ENCODE measurements around the gene TRIM31. TPM values are rescaled to one million over a fixed set of nuclear protein-coding genes. Genes with fewer than 3 reads are reported as not detected.
"Not testable (repeated sequence)": the region's sequence is repeated elsewhere in the genome, so short reads cannot be mapped to it uniquely, and the experiment has no call there.

Gene TRIM31
- total RNA-seq, 1 donor from 2014 or later, result not detected

DNA sequence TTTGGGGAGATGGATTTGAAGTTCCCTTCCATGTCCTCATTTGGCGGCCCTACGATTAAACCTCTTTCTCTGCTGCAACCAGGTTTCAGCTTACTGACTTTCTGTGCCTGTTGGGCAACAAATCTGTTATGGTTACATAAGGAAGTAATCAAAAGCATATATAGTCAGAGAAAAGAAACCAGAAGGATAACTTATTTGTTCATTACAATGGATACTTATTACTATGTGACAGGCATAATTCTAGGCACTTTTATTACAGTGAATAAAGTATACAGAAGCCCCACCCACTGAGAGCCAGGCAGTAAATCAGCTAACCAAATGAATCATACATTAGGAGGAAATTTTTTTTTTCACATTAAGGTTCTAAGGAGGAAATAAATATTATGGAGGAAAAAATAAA, 9.6 kb upstream of the TRIM31 start:
- H3K27me3 Mint-ChIP-seq (ENCODE audit: unreplicated experiment), result peaks cover 61% of the 10 kb centered on the region
- H3K36me3 Mint-ChIP-seq (ENCODE audit: unreplicated experiment), result no peaks in the 10 kb centered on the region
- no peaks in the 10 kb centered on the region for H3K9me3 Mint-ChIP-seq (ENCODE audit: unreplicated experiment)
- no peak overlapping the region for H3K4me3 Mint-ChIP-seq (ENCODE audit: unreplicated experiment)
- TF ChIP-seq, protein P1, sequence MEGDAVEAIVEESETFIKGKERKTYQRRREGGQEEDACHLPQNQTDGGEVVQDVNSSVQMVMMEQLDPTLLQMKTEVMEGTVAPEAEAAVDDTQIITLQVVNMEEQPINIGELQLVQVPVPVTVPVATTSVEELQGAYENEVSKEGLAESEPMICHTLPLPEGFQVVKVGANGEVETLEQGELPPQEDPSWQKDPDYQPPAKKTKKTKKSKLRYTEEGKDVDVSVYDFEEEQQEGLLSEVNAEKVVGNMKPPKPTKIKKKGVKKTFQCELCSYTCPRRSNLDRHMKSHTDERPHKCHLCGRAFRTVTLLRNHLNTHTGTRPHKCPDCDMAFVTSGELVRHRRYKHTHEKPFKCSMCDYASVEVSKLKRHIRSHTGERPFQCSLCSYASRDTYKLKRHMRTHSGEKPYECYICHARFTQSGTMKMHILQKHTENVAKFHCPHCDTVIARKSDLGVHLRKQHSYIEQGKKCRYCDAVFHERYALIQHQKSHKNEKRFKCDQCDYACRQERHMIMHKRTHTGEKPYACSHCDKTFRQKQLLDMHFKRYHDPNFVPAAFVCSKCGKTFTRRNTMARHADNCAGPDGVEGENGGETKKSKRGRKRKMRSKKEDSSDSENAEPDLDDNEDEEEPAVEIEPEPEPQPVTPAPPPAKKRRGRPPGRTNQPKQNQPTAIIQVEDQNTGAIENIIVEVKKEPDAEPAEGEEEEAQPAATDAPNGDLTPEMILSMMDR (IDR thresholded peaks at IDR 0.05), result no peak
- no peak overlapping the region for H3K27ac Mint-ChIP-seq (ENCODE audit: unreplicated experiment)
- DNase-seq (ENCODE audit: extremely low spot score, unreplicated experiment), result no peak
- H3K4me1 Mint-ChIP-seq (ENCODE audit: unreplicated experiment), result peaks cover 4% of the 10 kb centered on the region

DNA sequence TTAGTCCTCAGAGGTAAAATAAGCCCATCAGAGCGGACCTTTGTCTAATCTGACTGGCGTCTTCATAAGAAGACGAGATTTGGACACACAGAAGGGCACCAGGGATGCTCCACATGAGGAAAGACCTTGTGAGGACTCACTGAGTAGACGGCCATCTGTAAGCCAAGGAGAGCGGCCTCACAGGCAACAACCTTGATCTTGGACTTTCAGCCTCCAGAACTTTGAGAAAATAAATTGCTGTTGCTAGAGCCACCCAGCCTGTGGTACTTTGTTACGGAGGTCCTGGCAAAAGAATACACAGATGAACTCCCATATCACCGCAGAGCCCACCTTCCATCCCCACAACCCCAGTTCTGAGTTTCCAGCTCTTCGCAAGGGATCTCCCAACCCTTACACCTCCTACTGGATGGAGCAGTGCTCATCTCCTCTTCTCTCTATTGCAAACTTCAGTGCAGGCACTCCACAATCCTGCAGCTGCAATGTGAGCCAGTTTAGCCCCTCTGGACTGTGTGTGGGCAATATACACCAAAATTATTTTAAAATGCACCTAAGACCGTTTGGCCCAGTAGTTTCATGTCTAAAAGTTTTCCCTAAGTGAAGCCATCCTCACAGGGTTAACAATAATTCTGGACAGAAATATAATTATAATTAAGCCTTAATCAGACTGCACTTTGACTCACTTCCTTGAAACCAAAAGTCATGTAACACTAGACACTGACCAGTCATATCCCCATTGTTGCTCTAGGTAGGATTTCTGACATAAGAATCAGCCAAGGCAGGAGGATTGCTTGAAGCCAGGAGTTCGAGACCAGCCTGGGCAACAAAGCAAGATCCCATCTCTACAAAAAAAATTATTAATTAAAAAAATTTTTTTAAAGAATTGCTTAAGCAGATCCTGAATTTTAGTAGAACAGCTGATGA, 8.8 kb upstream of the TRIM31 start:
- Mint-ChIP-seq H3K4me3 (ENCODE audit: unreplicated experiment) (no peak overlapping the region), H3K4me1 (ENCODE audit: unreplicated experiment) (no peaks in the 10 kb centered on the region), H3K27me3 (ENCODE audit: unreplicated experiment) (peaks cover 54% of the 10 kb centered on the region), H3K9me3 (ENCODE audit: unreplicated experiment) (no peaks in the 10 kb centered on the region), H3K27ac (ENCODE audit: unreplicated experiment) (no peak overlapping the region), H3K36me3 (ENCODE audit: unreplicated experiment) (no peaks in the 10 kb centered on the region)
- TF ChIP-seq, protein P1 (IDR thresholded peaks at IDR 0.05), result no peak
- DNase-seq (ENCODE audit: extremely low spot score, unreplicated experiment), result peak; percentile 56

DNA sequence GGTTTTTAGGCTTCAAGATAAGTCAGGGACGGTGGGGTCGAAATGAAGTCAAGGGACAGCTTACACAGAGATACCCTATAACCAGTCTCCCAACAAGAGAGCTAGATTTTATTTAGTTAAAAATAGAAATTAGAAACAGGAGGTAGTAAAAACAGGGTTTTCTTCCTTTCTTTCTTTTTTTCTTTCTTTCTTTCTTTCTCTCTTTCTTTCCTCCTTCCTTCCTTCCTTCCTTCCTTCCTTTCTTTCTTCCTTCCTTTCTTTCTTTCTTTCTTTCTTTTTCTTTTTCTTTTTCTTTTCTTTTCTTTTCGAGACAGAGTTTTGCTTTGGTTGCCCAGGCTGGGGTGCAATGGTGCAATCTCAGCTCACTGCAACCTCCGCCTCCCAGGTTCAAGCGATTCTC, 5.8 kb upstream of the TRIM31 start:
- not testable (repeated sequence) for DNase-seq (ENCODE audit: extremely low spot score, unreplicated experiment); H3K4me1 Mint-ChIP-seq (ENCODE audit: unreplicated experiment); H3K9me3 Mint-ChIP-seq (ENCODE audit: unreplicated experiment); H3K27ac Mint-ChIP-seq (ENCODE audit: unreplicated experiment); H3K4me3 Mint-ChIP-seq (ENCODE audit: unreplicated experiment); H3K36me3 Mint-ChIP-seq (ENCODE audit: unreplicated experiment)
- peaks cover 50% of the 10 kb centered on the region for H3K27me3 Mint-ChIP-seq (ENCODE audit: unreplicated experiment)

DNA sequence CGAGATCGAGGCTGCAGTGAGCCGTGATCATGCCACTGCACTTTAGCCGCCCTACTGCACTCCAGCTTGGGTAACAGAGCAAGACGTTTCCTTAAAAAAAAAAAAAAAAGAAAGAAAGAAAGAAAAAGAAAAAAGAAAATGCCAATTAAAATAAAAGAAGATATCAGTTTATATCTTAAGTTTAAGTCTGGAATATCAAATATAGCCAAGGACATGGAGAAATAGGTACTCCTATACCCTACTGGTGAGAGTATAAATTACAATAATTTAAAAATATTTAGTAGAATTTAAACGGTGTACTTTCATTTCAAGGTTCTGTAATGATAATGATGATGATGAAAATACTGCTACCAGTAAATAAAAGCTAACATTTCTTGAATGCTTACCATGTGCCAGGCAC, 3.8 kb upstream of the TRIM31 start:
- Mint-ChIP-seq H3K27ac (ENCODE audit: unreplicated experiment) (no peak overlapping the region), H3K27me3 (ENCODE audit: unreplicated experiment) (peaks cover 61% of the 10 kb centered on the region)
- TF ChIP-seq, protein P1 (IDR thresholded peaks at IDR 0.05), result no peak

DNA sequence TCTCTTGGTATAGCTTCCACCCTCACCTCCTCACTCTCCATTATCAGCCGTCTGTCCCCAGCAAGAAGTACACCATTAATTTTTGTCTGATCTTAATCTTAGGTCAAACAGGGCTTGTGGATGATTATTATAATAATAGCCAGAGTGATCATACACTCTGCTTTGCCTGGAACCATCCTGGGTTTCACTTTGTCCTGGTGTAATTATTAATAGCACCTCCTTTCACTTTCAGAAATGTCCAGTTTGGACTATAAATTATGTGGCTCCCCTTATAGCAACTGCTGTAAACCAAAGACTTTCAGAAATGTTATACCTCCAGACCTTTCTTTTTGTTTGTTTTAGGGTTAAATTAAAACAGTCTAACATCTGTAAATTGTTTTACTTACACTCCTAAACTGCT, 951 bp upstream of the TRIM31 start:
- Mint-ChIP-seq H3K4me1 (ENCODE audit: unreplicated experiment) (no peaks in the 10 kb centered on the region), H3K27me3 (ENCODE audit: unreplicated experiment) (peaks cover 66% of the 10 kb centered on the region), H3K36me3 (ENCODE audit: unreplicated experiment) (no peaks in the 10 kb centered on the region), H3K4me3 (ENCODE audit: unreplicated experiment) (no peak overlapping the region), H3K27ac (ENCODE audit: unreplicated experiment) (no peak overlapping the region), H3K9me3 (ENCODE audit: unreplicated experiment) (no peaks in the 10 kb centered on the region)
- TF ChIP-seq, protein P1 (IDR thresholded peaks at IDR 0.05), result no peak
- no peak for DNase-seq (ENCODE audit: extremely low spot score, unreplicated experiment)

More for the DNA sequence above, 3.8 kb upstream of the TRIM31 start:
- Mint-ChIP-seq H3K4me1 (ENCODE audit: unreplicated experiment) (no peaks in the 10 kb centered on the region), H3K9me3 (ENCODE audit: unreplicated experiment) (no peaks in the 10 kb centered on the region), H3K4me3 (ENCODE audit: unreplicated experiment) (no peak overlapping the region), H3K36me3 (ENCODE audit: unreplicated experiment) (no peaks in the 10 kb centered on the region)
- no peak for DNase-seq (ENCODE audit: extremely low spot score, unreplicated experiment)

Measured in osteocyte (in vitro differentiated cells).